HepG2 (cell line): ENCODE results near the gene SH3D19. TPM values are rescaled to one million over a fixed set of nuclear protein-coding genes. Genes with fewer than 3 reads are reported as not detected.

ENCODE experiments used
- ATAC-seq: fragments of 200-7000 bp; cut with Tn5 transposase; 3 replicates; pipeline ENCODE4 v1.9.1; 2020; ENCODE audit warnings: mild to moderate bottlenecking, moderate library complexity
- BruUV-seq: library from RNA; stranded (reverse); fragments of 400-500 nt; replicated peaks from 2 replicates; lab custom pipeline; 2021; lab: Mats Ljungman, UMichigan
- CTCF ChIA-PET: fragments of 300-600 bp; formaldehyde crosslinking; extraction: SDS; loops from one replicate; lab custom pipeline; 2021; ENCODE audit warnings: low total read pairs, inconsistent platforms, low intra/inter-chr PET ratio; lab: Yijun Ruan, JAX
- POLR2A ChIA-PET: fragments of 350-600 bp; sonication (Branson Sonifier 250); formaldehyde crosslinking; loops from one replicate; lab custom pipeline; 2020; ENCODE audit warnings: antibody characterized with exemption, inconsistent platforms; lab: Yijun Ruan, JAX
- DNase-seq: peaks from one replicate; pipeline ENCODE4 v3.0.0-alpha.2; 2015; ENCODE audit warnings: low spot score
- FAIRE-seq: peaks from 3 replicates; lab custom pipeline; 2011; peaks lifted over from hg19 to GRCh38; lab: Jason Lieb, UNC
- H2AFZ ChIP-seq: one replicate; pipeline ENCODE4 v1.6.1; 2011; ENCODE audit warnings: low read length, inconsistent platforms
- H3K27ac ChIP-seq: fragments of 300-600 bp; 3 replicates; pipeline ENCODE4 v1.8.0; 2011; ENCODE audit warnings: mixed run types, mild to moderate bottlenecking, mixed read lengths, low read length, inconsistent platforms; ENCODE audit not compliant: insufficient read depth; ENCODE audit errors: extremely low read length
- H3K27me3 ChIP-seq, 2 experiments: fragments of 200-600 bp in 1 of 2; 2 replicates in 1 of 2; 3 replicates in 1 of 2; pipeline versions ENCODE4 v1.6.0 to v1.8.0; 2011; ENCODE audit warnings: low read length in 2 of 2, mild to moderate bottlenecking in 2 of 2, moderate library complexity in 2 of 2, inconsistent platforms in 1 of 2; ENCODE audit not compliant: insufficient read depth in 2 of 2, control insufficient read depth in 1 of 2
- H3K36me3 ChIP-seq, 2 experiments: fragments of 200-600 bp in 1 of 2; replicated peaks in 1 of 2; 2 replicates in 1 of 2; 3 replicates in 1 of 2; pipeline versions ENCODE4 v1.5.1 to v1.8.0; 2011; ENCODE audit warnings: low read length in 2 of 2, inconsistent platforms in 1 of 2; ENCODE audit not compliant: insufficient read depth in 2 of 2, control insufficient read depth in 1 of 2
- H3K4me1 ChIP-seq: 2 replicates; pipeline ENCODE4 v1.5.1; 2012; ENCODE audit warnings: low read length, inconsistent platforms; ENCODE audit not compliant: insufficient read depth
- H3K4me2 ChIP-seq: 2 replicates; pipeline ENCODE4 v1.6.0; 2011; ENCODE audit warnings: low read depth, low read length, inconsistent platforms
- H3K4me3 ChIP-seq, 3 experiments: fragments of 200-600 bp in 1 of 3; sonication (generic), shearing (Covaris generic) in 1 of 3; replicated peaks in 1 of 3; 2 replicates each; pipeline ENCODE4 v1.5.1; 2011 to 2016; ENCODE audit warnings: low read length in 3 of 3, inconsistent platforms in 2 of 3, low read depth in 2 of 3, mild to moderate bottlenecking in 2 of 3, control low read depth in 1 of 3, mixed read lengths in 1 of 3; ENCODE audit not compliant: insufficient read depth in 1 of 3
- H3K79me2 ChIP-seq: one replicate; pipeline ENCODE4 v1.6.1; 2011; ENCODE audit warnings: low read length, inconsistent platforms; ENCODE audit not compliant: insufficient read depth
- H3K9ac ChIP-seq: 2 replicates; pipeline ENCODE4 v1.6.0; 2011; ENCODE audit warnings: mild to moderate bottlenecking, low read depth, low read length, inconsistent platforms; ENCODE audit not compliant: insufficient read depth
- H3K9me3 ChIP-seq: 2 replicates; pipeline ENCODE4 v1.5.1; 2012; ENCODE audit warnings: mild to moderate bottlenecking, low read length
- H4K20me1 ChIP-seq: 2 replicates; pipeline ENCODE4 v1.6.0; 2011; ENCODE audit warnings: inconsistent platforms, mild to moderate bottlenecking, low read length, moderate library complexity; ENCODE audit not compliant: insufficient read depth
- ETV5 ChIP-seq: IDR thresholded peaks from 2 replicates; pipeline ENCODE4 v1.6.1; 2018; ENCODE audit warnings: missing biosample characterization, missing genetic modification reagents, inconsistent platforms, borderline replicate concordance
- GATAD1 ChIP-seq: IDR thresholded peaks from 2 replicates; pipeline ENCODE4 v1.6.1; 2016; ENCODE audit warnings: missing genetic modification reagents, missing compliant biosample characterization
- PITX1 ChIP-seq: sonication (generic); formaldehyde crosslinking; IDR thresholded peaks from 2 replicates; pipeline ENCODE4 v1.5.1; 2020; ENCODE audit warnings: mild to moderate bottlenecking, missing genetic modification reagents
- SOX13 ChIP-seq, 3 experiments: fragments of 450-650 bp in 1 of 3; sonication (generic) in 1 of 3; formaldehyde crosslinking in 1 of 3; IDR thresholded peaks in 2 of 3; conservative IDR thresholded peaks in 1 of 3; 2 replicates each; pipeline versions ENCODE4 v1.5.0 to v1.6.1; 2016 to 2020; ENCODE audit warnings: antibody characterized with exemption in 1 of 3, mild to moderate bottlenecking in 1 of 3, missing compliant biosample characterization in 1 of 3, missing genetic modification reagents in 1 of 3, moderate library complexity in 1 of 3
- SSRP1 ChIP-seq: IDR thresholded peaks from 2 replicates; pipeline ENCODE4 v1.6.1; 2016; ENCODE audit warnings: control low read depth
- ZNF280D ChIP-seq: sonication (generic); formaldehyde crosslinking; IDR thresholded peaks from 2 replicates; pipeline ENCODE4 v1.5.1; 2020; ENCODE audit warnings: mild to moderate bottlenecking, missing genetic modification reagents
- ZNF775 ChIP-seq: sonication (generic); formaldehyde crosslinking; IDR thresholded peaks from 2 replicates; pipeline ENCODE4 v1.4.0; 2020; ENCODE audit warnings: missing genetic modification reagents, mild to moderate bottlenecking, moderate library complexity, borderline replicate concordance
- WGBS: methylation state at CpG from one replicate; pipeline ENCODE4 v1.1.6; 2017; ENCODE audit warnings: low lambda C conversion rate; 5-methylcytosine and 5-hydroxymethylcytosine counted together
- in situ Hi-C: cut with HindIII; loops from 2 replicates; pipeline ENCODE4 v1.10.0; 2017; ENCODE audit warnings: low pct_unique_long_range_greater_than_20kb; ENCODE audit not compliant: extremely low pct_ligation_motif_present
- intact Hi-C: fragments of 100-400 bp; cut with micrococcal nuclease; formaldehyde crosslinking; loops from one replicate; pipeline ENCODE4 v1.10.0; 2022; ENCODE audit not compliant: unreplicated experiment
- polyA plus RNA-seq, 8 experiments: library from polyadenylated mRNA; depleted of rRNA in 3 of 8; stranded (reverse) in 7 of 8; unstranded in 1 of 8; fragments of >200 nt; fragmentation: Illumina TruSeq in 4 of 8; extraction: Trizol in 4 of 8; gene quantifications; 2 replicates each; pipeline versions ENCODE4 v1.2.1 to v1.2.3, GENCODE V29; 2011 to 2016; ENCODE audit warnings: low read depth in 4 of 8, missing spikeins in 1 of 8, mixed read lengths in 1 of 8; ENCODE audit not compliant: insufficient read depth in 1 of 8
- total RNA-seq, 5 experiments: library from RNA; depleted of rRNA; stranded (reverse); fragments of >200 nt; fragmentation: Illumina TruSeq; extraction: Trizol; gene quantifications; 2 replicates each; pipeline ENCODE4 v1.2.3, GENCODE V29; 2016; ENCODE audit warnings: low read depth in 1 of 5
- TF ChIP-seq, protein P1 (sequence below): sonication (generic); formaldehyde crosslinking; conservative IDR thresholded peaks from 2 replicates; pipeline ENCODE4 v1.4.0; 2020; ENCODE audit warnings: missing genetic modification reagents

SH3D19 gene
- total and polyA plus RNA-seq, 2 of the 13 experiments (the other 11 are each of a cell fraction or from before 2014, with no cell fraction given), result 31.2 to 38.0 TPM

DNA sequence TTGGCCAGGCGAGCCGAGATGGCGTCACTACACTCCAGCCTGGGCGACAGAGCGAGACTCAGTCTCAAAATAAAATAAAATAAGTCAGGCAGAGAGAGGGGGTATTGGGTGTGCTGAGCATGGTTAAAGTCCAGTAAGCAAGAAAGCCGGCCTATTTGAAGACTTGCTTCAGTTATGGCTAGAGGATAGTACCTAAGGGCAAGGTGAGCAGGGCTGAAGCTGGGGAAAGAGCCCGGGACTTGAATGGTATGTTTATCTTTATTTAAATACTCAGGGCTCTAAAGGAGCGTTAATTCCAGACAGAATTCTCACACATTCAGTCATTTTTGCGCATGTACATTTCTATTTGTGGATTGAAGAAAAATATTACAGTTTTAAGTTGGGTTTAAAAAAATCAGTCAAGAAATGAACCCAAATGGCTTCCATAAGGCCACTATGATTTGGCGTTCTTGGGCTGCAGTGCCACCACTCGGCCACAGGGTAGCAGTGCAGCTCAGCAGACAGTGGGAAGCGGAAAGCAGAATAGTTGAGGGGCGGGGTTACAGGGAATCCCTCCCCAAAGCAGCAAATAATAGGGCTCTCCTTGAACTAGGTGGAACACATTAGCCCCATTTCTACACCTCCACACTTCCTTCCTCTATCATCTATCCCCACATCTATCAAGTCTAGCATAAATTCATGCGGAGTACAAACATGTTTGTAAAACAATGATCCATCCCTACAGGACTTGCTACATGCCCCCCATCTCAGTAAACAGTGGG is 37.2 kb upstream of the SH3D19 start:
- intact Hi-C loops, result loop anchor here (1.0 to 5.0 kb wide), 6 partner anchors 36 to 398 kb away; partner anchors contain the start of genes GATB and PRSS48
- ChIA-PET CTCF (interaction anchor here (1.4 to 1.9 kb wide), 2 partner anchors 85 to 245 kb away, joined by 5 to 25 read pairs; partner anchors contain the start of gene PRSS48), POLR2A (interaction anchor here (2.0 kb wide), 1 partner anchor 37 kb away, joined by 11 read pairs; the partner anchor contains the start of gene SH3D19)
- Histone ChIP-seq H3K9me3 (no peaks in the 10 kb centered on the region), H4K20me1 (no peaks in the 10 kb centered on the region), H2AFZ (peak overlapping the region; percentile 84), H3K4me1 (peaks cover 23% of the 10 kb centered on the region), H3K36me3 (no peaks in the 10 kb centered on the region), H3K4me3 (peak overlapping the region in 1 of 3 experiments; percentile 5; a peak in 1 of 6 replicates), H3K27ac (no peak overlapping the region), H3K79me2 (no peaks in the 10 kb centered on the region), H3K9ac (no peak overlapping the region), H3K4me2 (peak overlapping the region; percentile 28; the same call in 1 of the 2 replicates), H3K27me3 (no peaks in the 10 kb centered on the region; a peak in 1 of 5 replicates)
- DNase-seq, result peak; percentile 80
- BruUV-seq, result no TSS peak
- ATAC-seq, result peak; percentile 99
- 39% methylated on average over 14 of the region's 14 CpGs for WGBS
- peak; percentile 95 for FAIRE-seq
- in situ Hi-C loops, result loop anchor here (5.0 to 25.0 kb wide), 2 partner anchors 80 to 250 kb away; no protein-coding TSS in a partner anchor
- TF ChIP-seq ZNF775 (CRISPR knock-in tag) (no peak), ETV5 (CRISPR knock-in tag) (no peak), SSRP1 (CRISPR knock-in tag) (0 out of 2 replicates have a peak, but pooled peaks have one; percentile 43), ZNF280D (CRISPR knock-in tag) (0 out of 2 replicates have a peak, but pooled peaks have one; percentile 19), PITX1 (CRISPR knock-in tag) (no peak), GATAD1 (CRISPR knock-in tag) (peak; percentile 47; the same call in 1 of the 2 replicates), SOX13 (IDR thresholded peaks at IDR 0.05) (no peak), SOX13 (CRISPR knock-in tag; conservative IDR thresholded peaks at IDR 0.05 in 1 of 2, IDR thresholded peaks at IDR 0.05 in 1 of 2) (peak in 1 of 2 experiments; percentile 5; a peak in 1 of 4 replicates)
- TF ChIP-seq, protein P1, sequence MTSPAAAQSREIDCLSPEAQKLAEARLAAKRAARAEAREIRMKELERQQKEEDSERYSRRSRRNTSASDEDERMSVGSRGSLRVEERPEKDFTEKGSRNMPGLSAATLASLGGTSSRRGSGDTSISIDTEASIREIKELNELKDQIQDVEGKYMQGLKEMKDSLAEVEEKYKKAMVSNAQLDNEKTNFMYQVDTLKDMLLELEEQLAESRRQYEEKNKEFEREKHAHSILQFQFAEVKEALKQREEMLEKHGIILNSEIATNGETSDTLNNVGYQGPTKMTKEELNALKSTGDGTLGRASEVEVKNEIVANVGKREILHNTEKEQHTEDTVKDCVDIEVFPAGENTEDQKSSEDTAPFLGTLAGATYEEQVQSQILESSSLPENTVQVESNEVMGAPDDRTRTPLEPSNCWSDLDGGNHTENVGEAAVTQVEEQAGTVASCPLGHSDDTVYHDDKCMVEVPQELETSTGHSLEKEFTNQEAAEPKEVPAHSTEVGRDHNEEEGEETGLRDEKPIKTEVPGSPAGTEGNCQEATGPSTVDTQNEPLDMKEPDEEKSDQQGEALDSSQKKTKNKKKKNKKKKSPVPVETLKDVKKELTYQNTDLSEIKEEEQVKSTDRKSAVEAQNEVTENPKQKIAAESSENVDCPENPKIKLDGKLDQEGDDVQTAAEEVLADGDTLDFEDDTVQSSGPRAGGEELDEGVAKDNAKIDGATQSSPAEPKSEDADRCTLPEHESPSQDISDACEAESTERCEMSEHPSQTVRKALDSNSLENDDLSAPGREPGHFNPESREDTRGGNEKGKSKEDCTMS (CRISPR knock-in tag), result no peak
